ENCODE results near the gene CHRM2.

CHRM2 gene

DNA sequence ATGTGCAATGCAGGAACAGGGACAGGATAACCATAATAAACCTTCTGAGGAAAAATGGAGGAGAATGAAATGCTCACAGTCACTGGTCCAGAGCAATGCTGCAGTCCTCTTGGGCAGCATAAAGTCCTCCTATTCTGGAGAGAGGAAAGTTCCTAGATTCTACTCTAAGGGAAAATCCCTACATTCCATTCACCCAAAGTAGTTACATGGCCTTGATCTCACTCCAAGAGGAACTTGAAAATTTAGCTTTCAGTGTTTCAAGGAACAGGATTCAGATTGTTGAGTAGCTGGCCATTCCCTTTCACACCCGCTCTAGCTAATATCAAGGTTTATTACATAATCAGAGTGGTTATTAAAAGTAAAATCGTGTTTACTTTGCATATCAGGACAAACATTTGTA is 168.3 kb downstream of the CHRM2 start:
- no peak for DNase-seq

DNA sequence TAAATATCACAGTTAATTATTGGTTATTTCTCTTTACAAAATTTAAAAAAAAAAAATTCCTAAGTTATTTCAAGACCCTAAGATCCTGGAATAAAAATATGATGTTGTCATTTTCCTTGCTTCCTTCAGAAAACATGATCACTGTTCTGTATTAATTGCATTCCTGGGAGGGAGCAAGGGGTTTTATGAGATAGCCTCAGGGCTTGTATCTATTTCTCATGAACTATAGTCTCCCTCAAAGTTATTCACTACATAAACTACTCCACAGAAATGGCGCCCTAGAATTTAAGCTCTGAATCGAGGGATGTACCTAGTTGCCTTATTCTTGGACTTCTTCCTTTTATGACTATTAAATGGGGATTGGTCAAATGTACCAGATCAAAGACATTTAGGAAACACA is 170.3 kb downstream of the CHRM2 start:
- DNase-seq: no peak

DNA sequence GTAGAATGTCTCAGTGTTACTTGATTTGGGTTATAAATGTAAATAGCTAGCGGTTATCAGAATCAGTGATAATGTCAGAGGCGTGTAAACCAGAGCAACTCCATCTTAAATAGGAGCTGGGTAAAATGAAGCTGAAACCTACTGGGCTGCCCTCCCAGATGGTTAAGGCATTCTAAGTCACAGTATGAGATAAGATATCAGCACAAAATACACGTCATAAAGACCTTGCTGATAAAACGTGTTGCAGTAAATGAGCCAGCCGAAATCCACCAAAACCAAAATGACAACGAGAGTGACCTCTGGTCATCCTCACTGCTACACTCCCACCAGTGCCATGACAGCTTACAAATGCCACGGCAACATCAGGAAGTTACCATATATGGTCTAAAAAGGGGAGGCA is 172.3 kb downstream of the CHRM2 start:
- no peak for DNase-seq

DNA sequence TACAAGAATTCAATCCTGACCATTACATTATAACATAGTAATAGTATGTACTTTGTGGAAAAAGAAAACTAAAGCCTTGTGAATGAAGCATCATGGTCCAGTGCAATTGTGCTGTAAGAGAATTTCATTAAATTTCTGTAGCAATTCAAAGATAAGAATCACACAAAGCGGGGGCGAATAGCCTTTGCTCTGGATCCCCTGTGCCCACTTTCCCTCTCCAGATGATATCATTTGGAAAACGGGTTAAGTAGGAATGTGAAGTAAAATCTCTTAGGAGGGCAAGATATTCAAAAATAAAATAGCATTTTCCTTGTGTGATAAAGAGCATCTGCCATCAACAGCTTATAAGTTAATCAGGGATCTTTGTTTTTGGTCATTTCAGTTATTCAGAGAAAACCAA is 177.1 kb downstream of the CHRM2 start:
- no peak for DNase-seq

DNA sequence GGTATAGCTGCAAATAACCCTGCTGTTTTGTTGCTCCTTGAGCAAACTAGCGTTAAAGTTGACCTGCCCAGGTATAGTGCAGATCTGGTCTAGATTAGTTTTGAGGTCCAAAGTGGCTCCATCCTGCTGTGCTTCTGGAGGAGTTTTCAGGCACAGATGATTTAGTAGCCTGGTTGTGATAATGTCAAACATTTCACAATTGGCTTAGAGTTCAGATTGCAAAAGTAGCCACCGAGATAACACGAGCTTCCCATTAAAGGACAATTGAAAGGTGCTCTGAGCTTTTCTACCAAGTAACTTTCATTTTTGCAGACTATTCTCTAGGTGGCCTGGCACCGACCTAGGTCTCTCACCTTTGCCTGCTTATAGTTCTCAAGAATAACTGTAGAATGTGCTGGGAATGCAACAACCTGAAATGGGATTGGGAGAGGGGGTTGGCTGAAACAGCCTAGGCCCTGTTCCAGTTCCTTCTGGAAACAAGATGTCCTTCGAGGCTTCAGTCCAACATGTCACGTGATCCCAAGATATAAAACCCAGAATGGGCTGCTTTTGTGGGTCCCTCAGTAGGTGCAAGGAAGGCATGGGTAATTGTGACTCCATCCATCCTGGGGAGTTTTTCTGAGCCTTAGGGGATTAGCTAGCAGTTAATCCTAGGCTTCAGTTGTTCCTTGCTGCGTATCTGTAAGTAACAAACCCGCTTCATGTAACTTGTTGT is 201.0 kb downstream of the CHRM2 start:
- no peak for DNase-seq
